CD14-positive monocyte (primary cell): ENCODE results near the gene CTNNA2. TPM values are rescaled to one million over a fixed set of nuclear protein-coding genes. Genes with fewer than 3 reads are reported as not detected.
"Not testable (repeated sequence)": the region's sequence is repeated elsewhere in the genome, so short reads cannot be mapped to it uniquely, and the experiment has no call there.

ENCODE experiments used
- DNase-seq, 3 donors: peaks; one replicate each; pipeline ENCODE4 v3.0.0-alpha.2; 2011 to 2022
- H2AFZ ChIP-seq: 2 replicates; pipeline ENCODE4 v1.6.0; 2012; ENCODE audit warnings: mild to moderate bottlenecking, low read depth, low read length, inconsistent platforms; ENCODE audit not compliant: insufficient read depth, poor library complexity, severe bottlenecking
- H3K27ac ChIP-seq, 2 donors: 1 replicate in 1 of 2; 2 replicates in 1 of 2; pipeline ENCODE4 v1.5.1; 2012 to 2013; ENCODE audit warnings: low read length in 2 of 2, control low read depth in 1 of 2, inconsistent platforms in 1 of 2, low read depth in 1 of 2, mild to moderate bottlenecking in 1 of 2
- H3K27me3 ChIP-seq, 2 donors: one replicate each; pipeline versions ENCODE4 v1.6.0 to v1.6.1; 2011 to 2013; ENCODE audit warnings: low read length in 2 of 2; ENCODE audit not compliant: control insufficient read depth in 2 of 2, insufficient read depth in 2 of 2
- H3K36me3 ChIP-seq, 2 donors: replicated peaks in 1 of 2; 1 replicate in 1 of 2; 2 replicates in 1 of 2; pipeline versions ENCODE4 v1.5.1 to v1.6.1; 2012 to 2013; ENCODE audit warnings: low read length in 2 of 2, control low read depth in 1 of 2, inconsistent platforms in 1 of 2, mild to moderate bottlenecking in 1 of 2; ENCODE audit not compliant: insufficient read depth in 2 of 2, control insufficient read depth in 1 of 2
- H3K4me1 ChIP-seq, 2 donors: 1 replicate in 1 of 2; 2 replicates in 1 of 2; pipeline versions ENCODE4 v1.5.1 to v1.6.1; 2012 to 2013; ENCODE audit warnings: low read length in 2 of 2, control low read depth in 1 of 2, inconsistent platforms in 1 of 2, mild to moderate bottlenecking in 1 of 2, moderate library complexity in 1 of 2; ENCODE audit not compliant: insufficient read depth in 2 of 2, control insufficient read depth in 1 of 2
- H3K4me2 ChIP-seq: replicated peaks from 2 replicates; pipeline ENCODE3; 2012; ENCODE audit warnings: low read length, moderate library complexity, mild to moderate bottlenecking; ENCODE audit not compliant: poor library complexity, severe bottlenecking; ENCODE audit errors: extremely low read depth
- H3K4me3 ChIP-seq, 3 experiments: fragments of 200-600 bp in 1 of 3; sonication (generic) in 1 of 3; replicated peaks in 1 of 3; 1 replicate in 2 of 3; 2 replicates in 1 of 3; pipeline ENCODE4 v1.5.1; 2011 to 2013; ENCODE audit warnings: low read length in 3 of 3, mild to moderate bottlenecking in 3 of 3, control low read depth in 2 of 3, low read depth in 2 of 3, inconsistent platforms in 1 of 3, moderate library complexity in 1 of 3
- H3K79me2 ChIP-seq: 2 replicates; pipeline ENCODE4 v1.6.0; 2012; ENCODE audit warnings: mild to moderate bottlenecking, control low read depth, inconsistent platforms, low read length, moderate library complexity; ENCODE audit not compliant: insufficient read depth
- H3K9ac ChIP-seq: 2 replicates; pipeline ENCODE4 v1.6.0; 2017; ENCODE audit warnings: low read length, mild to moderate bottlenecking; ENCODE audit not compliant: insufficient read depth, poor library complexity, severe bottlenecking
- H3K9me3 ChIP-seq, 2 donors: replicated peaks in 1 of 2; 1 replicate in 1 of 2; 2 replicates in 1 of 2; pipeline versions ENCODE4 v1.5.1 to v1.6.1; 2012 to 2013; ENCODE audit warnings: low read length in 2 of 2, control low read depth in 1 of 2; ENCODE audit not compliant: control insufficient read depth in 1 of 2, insufficient read depth in 1 of 2
- H4K20me1 ChIP-seq: 2 replicates; pipeline ENCODE4 v1.6.0; 2012; ENCODE audit warnings: mild to moderate bottlenecking, low read length, control low read depth, moderate library complexity; ENCODE audit not compliant: insufficient read depth
- H3K27ac Mint-ChIP-seq, 7 donors: one replicate each; pipeline ENCODE4 v1.8.0; 2020; ENCODE audit warnings: mild to moderate bottlenecking in 7 of 7, mixed read lengths in 7 of 7, moderate library complexity in 6 of 7, inconsistent platforms in 2 of 7
- H3K27me3 Mint-ChIP-seq, 3 donors: one replicate each; pipeline ENCODE4 v1.8.0; 2021 to 2022; ENCODE audit warnings: low read depth in 3 of 3, mild to moderate bottlenecking in 3 of 3, mixed read lengths in 3 of 3, moderate library complexity in 3 of 3, inconsistent platforms in 1 of 3
- H3K36me3 Mint-ChIP-seq, 2 donors: one replicate each; pipeline ENCODE4 v1.8.0; 2020; ENCODE audit warnings: mixed read lengths in 2 of 2, inconsistent platforms in 1 of 2, mild to moderate bottlenecking in 1 of 2
- H3K4me1 Mint-ChIP-seq: one replicate; pipeline ENCODE4 v1.8.0; 2020; ENCODE audit warnings: mild to moderate bottlenecking, mixed read lengths
- H3K4me3 Mint-ChIP-seq, 2 donors: one replicate each; pipeline ENCODE4 v1.8.0; 2020; ENCODE audit warnings: mild to moderate bottlenecking in 2 of 2, mixed read lengths in 2 of 2, moderate library complexity in 1 of 2
- H3K9me3 Mint-ChIP-seq, 7 donors: one replicate each; pipeline ENCODE4 v1.8.0; 2020 to 2022; ENCODE audit warnings: mixed read lengths in 7 of 7, mild to moderate bottlenecking in 6 of 7, moderate library complexity in 6 of 7, inconsistent platforms in 2 of 7
- WGBS: methylation state at CpG from one replicate; pipeline ENCODE4 v1.1.5; 2013; ENCODE audit warnings: missing lambda C conversion rate; ENCODE audit not compliant: insufficient coverage; 5-methylcytosine and 5-hydroxymethylcytosine counted together
- intact Hi-C, 2 donors: fragments of 100-400 bp; cut with micrococcal nuclease; formaldehyde crosslinking; loops; one replicate each; pipeline versions ENCODE4 v1.15.0 to v1.15.1; 2023
- polyA plus RNA-seq, 3 donors: library from polyadenylated mRNA; depleted of rRNA in 1 of 3; unstranded in 2 of 3; stranded (reverse) in 1 of 3; fragments of 300-500 nt in 2 of 3; fragments of >200 nt in 1 of 3; fragmentation: Illumina TruSeq in 2 of 3; gene quantifications; 1 replicate in 2 of 3; 2 replicates in 1 of 3; pipeline ENCODE4 v1.2.3, GENCODE V29; 2012 to 2021
- TF ChIP-seq, protein P1 (sequence below): fragments of 200-600 bp; IDR thresholded peaks from one replicate; pipeline ENCODE4 v1.8.0; 2022; ENCODE audit warnings: antibody characterized with exemption, mild to moderate bottlenecking

The CTNNA2 gene
- polyA plus RNA-seq, 3 donors = not detected

DNA sequence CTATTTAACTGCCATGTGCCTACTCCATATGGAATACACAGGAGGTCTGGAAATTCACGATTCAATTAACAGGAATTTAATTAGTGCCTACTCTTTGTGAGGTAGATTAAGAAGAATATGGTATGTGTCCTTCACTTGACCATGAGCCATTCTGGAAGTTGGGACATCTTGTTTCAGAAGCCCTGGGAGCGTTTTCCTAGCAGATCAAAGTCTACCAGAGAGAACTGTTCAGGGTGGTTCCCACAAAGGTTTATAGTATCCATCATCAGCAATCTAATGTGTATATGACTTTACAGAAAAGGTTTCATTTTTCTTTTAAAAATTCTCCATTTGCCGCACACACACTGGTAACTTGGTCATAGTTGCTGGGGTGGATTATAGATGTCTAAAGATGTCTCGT lies 632.6 kb downstream of the CTNNA2 start:
- Histone ChIP-seq H4K20me1 (no peaks in the 10 kb centered on the region), H3K27me3 (no peaks in the 10 kb centered on the region), H3K36me3 (no peaks in the 10 kb centered on the region), H3K4me2 (no peak overlapping the region), H3K9ac (no peak overlapping the region), H3K79me2 (no peaks in the 10 kb centered on the region), H3K9me3 (no peaks in the 10 kb centered on the region), H2AFZ (no peak overlapping the region), H3K4me1 (no peaks in the 10 kb centered on the region), H3K27ac (no peak overlapping the region), H3K4me3 (no peak overlapping the region)
- TF ChIP-seq, protein P1, sequence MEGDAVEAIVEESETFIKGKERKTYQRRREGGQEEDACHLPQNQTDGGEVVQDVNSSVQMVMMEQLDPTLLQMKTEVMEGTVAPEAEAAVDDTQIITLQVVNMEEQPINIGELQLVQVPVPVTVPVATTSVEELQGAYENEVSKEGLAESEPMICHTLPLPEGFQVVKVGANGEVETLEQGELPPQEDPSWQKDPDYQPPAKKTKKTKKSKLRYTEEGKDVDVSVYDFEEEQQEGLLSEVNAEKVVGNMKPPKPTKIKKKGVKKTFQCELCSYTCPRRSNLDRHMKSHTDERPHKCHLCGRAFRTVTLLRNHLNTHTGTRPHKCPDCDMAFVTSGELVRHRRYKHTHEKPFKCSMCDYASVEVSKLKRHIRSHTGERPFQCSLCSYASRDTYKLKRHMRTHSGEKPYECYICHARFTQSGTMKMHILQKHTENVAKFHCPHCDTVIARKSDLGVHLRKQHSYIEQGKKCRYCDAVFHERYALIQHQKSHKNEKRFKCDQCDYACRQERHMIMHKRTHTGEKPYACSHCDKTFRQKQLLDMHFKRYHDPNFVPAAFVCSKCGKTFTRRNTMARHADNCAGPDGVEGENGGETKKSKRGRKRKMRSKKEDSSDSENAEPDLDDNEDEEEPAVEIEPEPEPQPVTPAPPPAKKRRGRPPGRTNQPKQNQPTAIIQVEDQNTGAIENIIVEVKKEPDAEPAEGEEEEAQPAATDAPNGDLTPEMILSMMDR = no peak
- Mint-ChIP-seq H3K4me3 (no peak overlapping the region), H3K4me1 (no peaks in the 10 kb centered on the region), H3K27me3 (no peaks in the 10 kb centered on the region), H3K27ac (no peak overlapping the region), H3K36me3 (no peaks in the 10 kb centered on the region), H3K9me3 (peaks cover 0 to 13% (median 0%) of the 10 kb centered on the region in 7 donors)
- intact Hi-C loops = no loop called here
- 100% methylated on average over 1 of the region's 4 CpGs for WGBS
- DNase-seq = no peak

DNA sequence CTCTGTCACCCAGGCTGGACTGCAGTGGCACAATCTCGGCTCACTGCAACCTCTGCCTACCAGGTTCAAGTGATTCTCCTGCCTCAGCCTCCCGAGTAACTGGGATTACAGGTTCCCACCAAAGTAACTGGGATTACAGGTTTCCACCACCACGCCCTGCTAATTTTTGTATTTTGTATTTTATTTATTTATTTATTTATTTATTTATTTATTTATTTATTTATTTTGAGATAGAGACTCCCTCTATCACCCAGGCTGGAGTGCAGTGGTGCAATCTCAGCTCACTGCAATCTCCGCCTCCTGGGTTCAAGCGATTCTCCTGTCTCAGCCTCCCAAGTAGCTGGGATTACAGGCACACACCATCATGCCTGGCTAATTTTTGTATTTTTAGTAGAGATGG lies 633.9 kb downstream of the CTNNA2 start:
- not testable (repeated sequence) for H3K9me3 ChIP-seq, H3K27ac Mint-ChIP-seq

More for the DNA sequence above, 633.9 kb downstream of the CTNNA2 start:
- H3K4me3 ChIP-seq, intact Hi-C loops, H3K27ac ChIP-seq, DNase-seq, H3K4me2 ChIP-seq, H2AFZ ChIP-seq, H3K27me3 ChIP-seq, H3K4me3 Mint-ChIP-seq, H3K36me3 ChIP-seq, H3K4me1 Mint-ChIP-seq, H3K4me1 ChIP-seq, H3K9ac ChIP-seq, H4K20me1 ChIP-seq, H3K27me3 Mint-ChIP-seq, H3K79me2 ChIP-seq, H3K36me3 Mint-ChIP-seq: not testable (repeated sequence)
- no CpG with 5 or more reads among the region's 5 CpGs for WGBS
- peaks cover 0 to 11% (median 2%) of the 10 kb centered on the region in 7 donors for H3K9me3 Mint-ChIP-seq
